Stimulated activated CD8-positive, alpha-beta memory T cell treated with anti-CD3 and anti-CD28 coated beads, Interleukin-15, amount 100 ng/mL, for 1 hour (primary cell): ENCODE results near the gene MYCBP.

Experiments
- DNase-seq: peaks from one replicate; pipeline ENCODE4 v3.0.0-alpha.2; 2020; ENCODE audit warnings: low read depth

Gene MYCBP

GRCh38 chr1:38819516-38819915, 53.6 kb downstream of the MYCBP start:
- DNase-seq = no peak

GRCh38 chr1:38819040-38819439, 54.1 kb downstream of the MYCBP start:
- no peak for DNase-seq

GRCh38 chr1:38818175-38818976, 54.8 kb downstream of the MYCBP start:
- DNase-seq = peak; percentile 17

GRCh38 chr1:38817267-38818174, 55.6 kb downstream of the MYCBP start:
- DNase-seq = no peak

- no peak for DNase-seq
These were observed 57.1 kb downstream of the MYCBP start for GRCh38 chr1:38815903-38816627.

GRCh38 chr1:38814984-38815464, 58.1 kb downstream of the MYCBP start:
- DNase-seq = no peak

- no peak for DNase-seq
These were observed 58.6 kb downstream of the MYCBP start for GRCh38 chr1:38814444-38814983.

- DNase-seq = no peak
These were observed 60.2 kb downstream of the MYCBP start for GRCh38 chr1:38812981-38813380.
